ENCODE results near the gene RSL24D1. TPM values are rescaled to one million over a fixed set of nuclear protein-coding genes. Genes with fewer than 3 reads are reported as not detected.
"Not testable (repeated sequence)": the region's sequence is repeated elsewhere in the genome, so short reads cannot be mapped to it uniquely, and the experiment has no call there.

RSL24D1 gene
- total RNA-seq, 1 donor from 2014 or later, result 121 TPM

GRCh38 chr15:55195996-55196395, 745 bp downstream of the RSL24D1 start:
- no peaks in the 10 kb centered on the region for H3K9me3 Mint-ChIP-seq
- peaks cover 22% of the 10 kb centered on the region for H3K36me3 Mint-ChIP-seq (ENCODE audit: low read depth)
- intact Hi-C loops (cut with micrococcal nuclease), result loop anchor here (2.0 to 5.0 kb wide), 3 partner anchors 21 to 241 kb away; partner anchors contain the start of genes CCPG1 and PIERCE2
- no peaks in the 10 kb centered on the region for H3K27me3 Mint-ChIP-seq
- DNase-seq, result no peak
- H3K4me1 Mint-ChIP-seq, result peaks cover 17% of the 10 kb centered on the region
- no peak overlapping the region for H3K4me3 Mint-ChIP-seq
- no peak overlapping the region for H3K27ac Mint-ChIP-seq

DNA sequence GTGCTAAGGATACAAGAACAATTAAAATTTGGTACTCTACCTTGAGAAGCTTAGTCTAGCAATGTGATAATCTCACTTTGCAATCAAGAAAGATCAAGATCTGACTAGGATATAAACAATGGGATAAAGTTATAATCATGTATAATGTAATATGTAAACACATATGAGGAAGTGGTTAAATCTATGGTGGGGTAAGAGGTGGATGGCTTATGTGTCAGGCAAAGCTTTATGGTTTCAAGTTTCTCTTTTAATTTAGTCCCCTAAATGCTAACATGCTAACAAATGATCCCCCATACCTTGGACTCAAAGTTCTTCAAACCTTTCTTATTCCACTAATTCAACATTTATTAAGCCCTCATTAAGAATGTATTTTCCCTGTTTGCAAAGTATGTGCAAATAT, 2.5 kb downstream of the RSL24D1 start:
- H3K4me1 Mint-ChIP-seq, result peaks cover 22% of the 10 kb centered on the region
- peak overlapping the region; percentile 35 for H3K27ac Mint-ChIP-seq
- no peaks in the 10 kb centered on the region for H3K9me3 Mint-ChIP-seq
- H3K27me3 Mint-ChIP-seq, result no peaks in the 10 kb centered on the region
- H3K4me3 Mint-ChIP-seq, result no peak overlapping the region
- DNase-seq, result no peak
- intact Hi-C loops (cut with micrococcal nuclease), result no loop called here
- peaks cover 33% of the 10 kb centered on the region for H3K36me3 Mint-ChIP-seq (ENCODE audit: low read depth)

- Mint-ChIP-seq H3K36me3 (ENCODE audit: low read depth) (peaks cover 71% of the 10 kb centered on the region), H3K9me3 (no peaks in the 10 kb centered on the region), H3K4me1 (peaks cover 45% of the 10 kb centered on the region), H3K4me3 (no peak overlapping the region), H3K27ac (no peak overlapping the region), H3K27me3 (no peaks in the 10 kb centered on the region)
- intact Hi-C loops (cut with micrococcal nuclease), result no loop called here
- DNase-seq, result no peak
These were observed 10.4 kb downstream of the RSL24D1 start for GRCh38 chr15:55186331-55186730.

DNA sequence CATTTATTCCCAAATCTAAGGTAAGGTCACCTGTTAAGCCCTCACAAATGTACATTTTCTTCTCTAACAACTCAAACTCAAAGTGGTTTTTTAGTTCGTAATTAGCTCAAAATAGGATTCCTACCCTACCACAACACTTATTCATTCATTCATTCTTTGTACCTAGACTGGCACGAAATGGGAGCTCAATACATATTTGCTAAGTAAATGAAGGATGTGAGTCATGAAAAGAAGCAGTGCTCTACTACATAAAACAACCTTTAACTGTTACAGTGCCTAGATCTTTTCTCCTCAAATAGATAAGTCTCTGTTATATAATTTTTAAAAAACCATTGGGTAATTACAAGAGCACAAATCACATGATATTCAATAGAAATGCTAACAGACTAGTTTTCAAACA, 13.1 kb downstream of the RSL24D1 start:
- Mint-ChIP-seq H3K36me3 (ENCODE audit: low read depth) (peaks cover 65% of the 10 kb centered on the region), H3K4me1 (peaks cover 33% of the 10 kb centered on the region), H3K9me3 (no peaks in the 10 kb centered on the region), H3K27ac (no peak overlapping the region), H3K4me3 (no peak overlapping the region), H3K27me3 (no peaks in the 10 kb centered on the region)
- DNase-seq, result no peak
- intact Hi-C loops (cut with micrococcal nuclease), result no loop called here

- Mint-ChIP-seq H3K4me3 (no peak overlapping the region), H3K27ac (no peak overlapping the region), H3K4me1 (peaks cover 4% of the 10 kb centered on the region), H3K9me3 (no peaks in the 10 kb centered on the region), H3K36me3 (ENCODE audit: low read depth) (peaks cover 35% of the 10 kb centered on the region), H3K27me3 (no peaks in the 10 kb centered on the region)
- DNase-seq, result no peak
- intact Hi-C loops (cut with micrococcal nuclease), result no loop called here
These were observed 17.6 kb downstream of the RSL24D1 start for GRCh38 chr15:55179141-55179540.

- Mint-ChIP-seq H3K9me3 (no peaks in the 10 kb centered on the region), H3K27ac (no peak overlapping the region), H3K4me3 (no peak overlapping the region), H3K36me3 (ENCODE audit: low read depth) (peaks cover 6% of the 10 kb centered on the region), H3K27me3 (no peaks in the 10 kb centered on the region), H3K4me1 (no peaks in the 10 kb centered on the region)
- intact Hi-C loops (cut with micrococcal nuclease), result no loop called here
- DNase-seq, result no peak
These were observed 26.4 kb downstream of the RSL24D1 start for GRCh38 chr15:55170361-55170760.

DNA sequence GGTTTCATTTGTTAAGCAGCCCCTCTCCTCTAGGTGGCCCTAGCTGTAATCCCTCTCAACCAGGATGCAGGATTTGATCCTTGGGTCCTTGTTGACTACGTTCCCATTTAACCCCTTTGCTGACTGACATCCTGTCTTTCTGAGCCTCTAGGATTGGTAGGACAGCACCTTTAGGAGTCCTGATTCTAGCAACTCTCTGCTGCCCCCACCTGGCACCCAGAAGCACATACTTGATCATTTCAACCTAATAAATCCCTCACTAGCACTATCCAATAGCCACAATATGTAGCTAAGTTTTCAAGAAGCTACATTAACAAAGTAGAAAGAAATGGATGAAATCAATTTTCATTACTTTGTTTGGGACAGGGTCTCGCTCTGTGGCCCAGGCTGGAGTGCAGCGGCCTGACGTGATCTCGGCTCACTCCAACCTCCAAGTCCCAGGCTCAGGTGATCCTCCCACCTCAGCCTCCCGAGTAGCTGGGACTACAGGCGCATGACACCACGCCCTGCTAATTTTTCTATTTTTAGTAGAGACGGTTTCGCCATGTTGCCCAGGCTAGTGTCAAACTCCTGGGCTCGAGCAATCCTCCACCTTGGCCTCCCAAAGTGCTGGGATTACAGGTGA, 28.3 kb downstream of the RSL24D1 start:
- no peaks in the 10 kb centered on the region for H3K4me1 Mint-ChIP-seq
- intact Hi-C loops (cut with micrococcal nuclease), result no loop called here
- H3K4me3 Mint-ChIP-seq, result no peak overlapping the region
- H3K9me3 Mint-ChIP-seq, result no peaks in the 10 kb centered on the region
- no peak overlapping the region for H3K27ac Mint-ChIP-seq
- H3K36me3 Mint-ChIP-seq (ENCODE audit: low read depth), result no peaks in the 10 kb centered on the region
- no peaks in the 10 kb centered on the region for H3K27me3 Mint-ChIP-seq
- DNase-seq, result peak; percentile 83

DNA sequence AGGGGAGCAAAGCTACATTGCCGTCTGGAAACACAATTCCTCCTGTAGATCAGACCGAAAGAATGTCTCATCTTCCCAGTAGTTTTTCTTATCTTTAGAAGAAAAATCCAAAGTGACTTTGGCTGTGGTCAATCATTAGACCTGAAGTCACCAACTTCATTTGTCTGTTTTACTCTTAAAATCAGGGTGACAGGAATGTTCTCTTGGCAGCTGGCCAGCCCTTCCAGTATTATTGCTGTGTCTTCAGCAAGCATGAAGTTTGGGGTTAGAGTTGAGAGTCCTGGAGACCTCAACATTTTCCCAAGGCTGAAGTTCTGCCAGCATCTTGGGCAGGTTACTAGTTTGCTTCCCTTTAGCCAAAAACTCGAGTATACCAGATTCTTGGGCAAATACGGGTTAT, 32.5 kb downstream of the RSL24D1 start:
- no peaks in the 10 kb centered on the region for H3K4me1 Mint-ChIP-seq
- H3K27me3 Mint-ChIP-seq, result peaks cover 2% of the 10 kb centered on the region
- H3K27ac Mint-ChIP-seq, result no peak overlapping the region
- no peak for DNase-seq
- H3K36me3 Mint-ChIP-seq (ENCODE audit: low read depth), result no peaks in the 10 kb centered on the region
- no peaks in the 10 kb centered on the region for H3K9me3 Mint-ChIP-seq
- intact Hi-C loops (cut with micrococcal nuclease), result no loop called here
- no peak overlapping the region for H3K4me3 Mint-ChIP-seq

GRCh38 chr15:55151631-55152030, 45.1 kb downstream of the RSL24D1 start:
- Mint-ChIP-seq H3K36me3 (ENCODE audit: low read depth) (no peaks in the 10 kb centered on the region), H3K27ac (no peak overlapping the region), H3K9me3 (no peaks in the 10 kb centered on the region), H3K4me3 (no peak overlapping the region), H3K27me3 (peaks cover 3% of the 10 kb centered on the region), H3K4me1 (no peaks in the 10 kb centered on the region)
- intact Hi-C loops (cut with micrococcal nuclease), result no loop called here
- no peak for DNase-seq

GRCh38 chr15:55143132-55143531, 53.6 kb downstream of the RSL24D1 start:
- H3K4me3 Mint-ChIP-seq; H3K4me1 Mint-ChIP-seq; H3K36me3 Mint-ChIP-seq (ENCODE audit: low read depth); DNase-seq; intact Hi-C loops (cut with micrococcal nuclease); H3K27ac Mint-ChIP-seq; H3K27me3 Mint-ChIP-seq; H3K9me3 Mint-ChIP-seq: not testable (repeated sequence)

GRCh38 chr15:55133972-55134371, 62.8 kb downstream of the RSL24D1 start:
- H3K9me3 Mint-ChIP-seq, result peaks cover 22% of the 10 kb centered on the region
- no peak overlapping the region for H3K4me3 Mint-ChIP-seq
- no peak overlapping the region for H3K27ac Mint-ChIP-seq
- intact Hi-C loops (cut with micrococcal nuclease), result no loop called here
- no peaks in the 10 kb centered on the region for H3K4me1 Mint-ChIP-seq
- DNase-seq, result no peak
- H3K27me3 Mint-ChIP-seq, result no peaks in the 10 kb centered on the region
- peaks cover 1% of the 10 kb centered on the region for H3K36me3 Mint-ChIP-seq (ENCODE audit: low read depth)

DNA sequence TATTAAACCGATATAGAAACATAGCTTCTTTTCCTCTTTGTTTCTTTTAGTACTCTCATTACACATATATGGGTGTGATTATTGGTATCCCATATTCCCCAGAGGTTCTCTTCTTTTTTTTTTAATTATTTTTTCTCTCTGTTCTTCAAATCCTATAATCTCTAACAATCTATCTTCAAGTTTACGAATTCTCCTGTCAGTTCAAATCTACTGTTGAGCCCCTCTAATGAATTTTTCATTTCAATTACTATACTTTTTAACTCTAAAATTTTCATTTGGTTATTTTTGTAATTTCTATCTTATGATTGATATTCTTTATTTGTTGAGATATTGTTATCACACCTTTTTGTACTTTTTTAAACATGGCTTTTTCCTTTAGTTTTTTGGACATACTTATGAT, 64.1 kb downstream of the RSL24D1 start:
- no peaks in the 10 kb centered on the region for H3K4me1 Mint-ChIP-seq
- no peak for DNase-seq
- peaks cover 17% of the 10 kb centered on the region for H3K9me3 Mint-ChIP-seq
- H3K27me3 Mint-ChIP-seq, result no peaks in the 10 kb centered on the region
- H3K27ac Mint-ChIP-seq, result no peak overlapping the region
- H3K4me3 Mint-ChIP-seq, result no peak overlapping the region
- H3K36me3 Mint-ChIP-seq (ENCODE audit: low read depth), result peaks cover 1% of the 10 kb centered on the region
- intact Hi-C loops (cut with micrococcal nuclease), result no loop called here

Other genes with a start within 250 kb of the RSL24D1 start
- 98.8 and 100 TPM in 2 replicates for gene RAB27A, start 92.9 kb upstream of the RSL24D1 start, total RNA-seq
- gene PIGBOS1, start 122.2 kb upstream of the RSL24D1 start, total RNA-seq, result 9.7 and 10.3 TPM in 2 replicates
- 13.3 and 18.6 TPM in 2 replicates for gene PIGB, start 122.3 kb upstream of the RSL24D1 start, total RNA-seq
- gene CCPG1, start 211.4 kb upstream of the RSL24D1 start, total RNA-seq, result 9.0 and 10.2 TPM in 2 replicates
- 0.49 TPM in 1 of 2 replicates, not detected in the other for gene PIERCE2, start 211.6 kb upstream of the RSL24D1 start, total RNA-seq